ENCODE results near the gene NRXN3.

The NRXN3 gene

GRCh38 chr14:78319887-78320635 lies 149.9 kb downstream of the NRXN3 start:
- no peak for DNase-seq (ENCODE audit: low read depth in 2 of 2)

GRCh38 chr14:78324353-78324752 lies 154.2 kb downstream of the NRXN3 start:
- DNase-seq (ENCODE audit: low read depth in 2 of 2), result no peak

- no peak for DNase-seq (ENCODE audit: low read depth in 2 of 2)
Measured at GRCh38 chr14:78325911-78326310, 155.7 kb downstream of the NRXN3 start.

GRCh38 chr14:78327426-78328221 lies 157.5 kb downstream of the NRXN3 start:
- no peak for DNase-seq (ENCODE audit: low read depth in 2 of 2)

- no peak for DNase-seq (ENCODE audit: low read depth in 2 of 2)
Measured at GRCh38 chr14:78329371-78329770, 159.2 kb downstream of the NRXN3 start.

GRCh38 chr14:78335531-78335930 lies 165.4 kb downstream of the NRXN3 start:
- DNase-seq (ENCODE audit: low read depth in 2 of 2), result no peak

GRCh38 chr14:78340250-78340649 lies 170.1 kb downstream of the NRXN3 start:
- no peak for DNase-seq (ENCODE audit: low read depth in 2 of 2)

GRCh38 chr14:78341827-78342389 lies 171.7 kb downstream of the NRXN3 start:
- DNase-seq (ENCODE audit: low read depth in 2 of 2), result no peak

GRCh38 chr14:78342879-78343278 lies 172.7 kb downstream of the NRXN3 start:
- no peak for DNase-seq (ENCODE audit: low read depth in 2 of 2)

GRCh38 chr14:78344290-78344689 lies 174.1 kb downstream of the NRXN3 start:
- no peak for DNase-seq (ENCODE audit: low read depth in 2 of 2)

GRCh38 chr14:78345131-78345744 lies 175.1 kb downstream of the NRXN3 start:
- no peak for DNase-seq (ENCODE audit: low read depth in 2 of 2)

- no peak for DNase-seq (ENCODE audit: low read depth in 2 of 2)
Measured at GRCh38 chr14:78346747-78347146, 176.6 kb downstream of the NRXN3 start.

GRCh38 chr14:78355109-78355508 lies 184.9 kb downstream of the NRXN3 start:
- no peak for DNase-seq (ENCODE audit: low read depth in 2 of 2)

GRCh38 chr14:78356391-78356790 lies 186.2 kb downstream of the NRXN3 start:
- no peak for DNase-seq (ENCODE audit: low read depth in 2 of 2)

- no peak for DNase-seq (ENCODE audit: low read depth in 2 of 2)
Measured at GRCh38 chr14:78358591-78358990, 188.4 kb downstream of the NRXN3 start.

- DNase-seq (ENCODE audit: low read depth in 2 of 2), result no peak
Measured at GRCh38 chr14:78359581-78359980, 189.4 kb downstream of the NRXN3 start.

- DNase-seq (ENCODE audit: low read depth in 2 of 2), result no peak
Measured at GRCh38 chr14:78363008-78363407, 192.8 kb downstream of the NRXN3 start.

- no peak for DNase-seq (ENCODE audit: low read depth in 2 of 2)
Measured at GRCh38 chr14:78367355-78367754, 197.2 kb downstream of the NRXN3 start.

- no peak for DNase-seq (ENCODE audit: low read depth in 2 of 2)
Measured at GRCh38 chr14:78383060-78383459, 212.9 kb downstream of the NRXN3 start.

- DNase-seq (ENCODE audit: low read depth in 2 of 2), result no peak
Measured at GRCh38 chr14:78398216-78398615, 228.0 kb downstream of the NRXN3 start.

- no peak for DNase-seq (ENCODE audit: low read depth in 2 of 2)
Measured at GRCh38 chr14:78399316-78399889, 229.2 kb downstream of the NRXN3 start.

GRCh38 chr14:78401866-78402265 lies 231.7 kb downstream of the NRXN3 start:
- DNase-seq (ENCODE audit: low read depth in 2 of 2), result no peak
